ENCODE results near the gene LHFPL6.

The LHFPL6 gene

DNA sequence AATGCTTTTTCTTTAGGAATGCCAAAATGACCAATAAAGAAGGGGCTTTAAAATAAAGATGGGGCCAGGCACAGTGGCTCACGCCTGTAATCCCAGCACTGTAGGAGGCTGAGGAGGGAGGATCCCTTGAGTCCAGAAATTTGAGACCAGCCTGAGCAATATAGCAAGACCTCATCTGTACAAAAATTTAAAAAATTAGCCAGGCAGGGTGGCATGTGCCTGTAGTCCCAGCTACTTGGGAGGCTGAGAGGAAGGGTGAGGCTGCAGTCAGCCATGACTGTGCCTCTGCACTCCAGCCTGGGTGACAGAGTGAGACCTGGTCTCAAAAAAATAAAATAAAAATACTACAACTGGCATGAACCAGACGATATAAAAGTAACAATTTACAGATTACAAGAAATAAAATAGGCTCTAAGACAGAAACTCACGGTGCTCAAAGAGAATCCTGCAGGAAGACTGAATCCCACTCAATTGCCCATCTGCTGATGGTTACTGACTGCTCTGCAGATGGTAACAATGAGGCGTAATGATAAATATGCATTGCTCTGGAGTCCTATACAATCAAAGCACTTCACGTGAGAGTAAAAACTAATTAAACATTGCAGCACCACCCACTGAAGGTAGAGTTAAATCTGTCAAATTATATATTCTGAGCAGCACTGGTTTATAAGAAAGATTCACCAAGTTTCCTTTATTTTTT lies 93.2 kb downstream of the LHFPL6 start:
- DNase-seq: peak; percentile 45

DNA sequence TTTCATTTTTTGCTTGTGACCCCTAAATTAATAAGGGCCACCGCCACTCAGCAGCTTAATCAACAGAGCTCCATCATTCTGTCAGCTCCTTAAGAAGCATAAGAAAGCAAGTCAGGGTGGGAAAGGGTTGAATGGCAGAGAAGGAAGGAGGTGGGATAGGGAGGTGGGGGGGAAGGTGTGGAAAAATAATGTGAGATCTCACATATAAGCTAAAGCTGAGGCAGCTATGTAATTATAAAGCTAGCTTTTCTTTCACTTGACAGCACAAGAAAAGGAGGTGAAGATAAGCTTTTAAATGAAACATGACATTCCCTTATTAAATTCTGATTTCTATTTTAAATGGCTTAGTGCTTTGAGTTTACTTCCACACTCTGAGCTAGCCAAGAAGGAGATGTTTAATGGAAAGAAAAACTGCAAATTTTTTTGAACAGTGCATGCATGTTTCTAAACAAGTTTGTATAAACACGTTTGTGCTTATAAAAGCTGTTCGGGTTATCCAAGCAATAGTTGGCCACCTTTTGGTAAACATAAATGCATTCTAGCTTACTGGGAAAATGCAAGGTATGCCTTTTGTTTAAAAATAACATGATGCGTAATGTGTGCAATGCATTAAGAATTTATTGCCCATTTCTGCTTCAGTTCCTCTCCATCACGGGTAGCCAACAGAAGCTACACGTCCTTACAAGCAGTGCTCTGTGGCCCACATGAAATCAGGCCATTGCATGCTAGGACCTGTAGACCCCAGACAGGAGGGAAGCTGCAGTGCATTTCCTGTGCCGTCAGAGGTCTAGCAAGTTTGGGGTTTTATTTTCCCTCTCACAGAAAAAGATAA lies 96.2 kb downstream of the LHFPL6 start:
- no peak for DNase-seq

DNA sequence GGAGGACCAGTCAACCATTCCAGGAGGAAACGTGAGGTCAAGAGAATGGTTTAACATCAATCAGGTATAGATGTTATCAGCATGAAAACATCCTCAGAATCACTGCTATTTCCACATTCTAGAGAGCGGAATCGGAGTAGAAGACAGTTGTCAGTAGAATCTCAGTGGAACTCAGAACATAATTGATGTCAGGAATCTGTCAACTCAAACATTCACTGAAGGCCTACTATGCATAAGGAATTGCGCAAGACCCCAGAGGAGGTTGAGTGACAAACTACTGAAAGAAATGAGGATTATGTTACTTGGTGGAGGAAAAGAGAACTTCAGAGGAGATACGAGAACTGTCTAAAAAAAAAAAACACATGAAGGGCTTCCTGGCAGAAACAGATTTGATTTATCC lies 97.8 kb downstream of the LHFPL6 start:
- DNase-seq: no peak

DNA sequence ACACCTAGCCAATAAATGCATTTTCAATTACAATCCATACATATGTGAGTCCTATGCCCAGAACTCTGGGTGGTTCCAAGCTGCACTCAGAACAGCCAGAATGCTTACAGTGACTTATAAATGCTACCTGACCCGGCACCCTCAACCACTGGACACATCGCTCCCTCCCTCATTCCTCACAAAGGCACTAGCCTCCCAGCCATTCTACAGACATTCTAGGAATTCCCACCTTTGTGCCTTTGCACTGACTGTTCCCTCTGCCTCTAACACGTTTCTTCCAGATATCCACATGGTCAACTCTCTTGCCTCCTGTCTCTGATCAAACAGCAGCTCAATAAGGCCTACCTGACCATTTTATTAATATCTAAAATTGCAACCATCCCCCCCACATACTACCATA lies 99.9 kb downstream of the LHFPL6 start:
- no peak for DNase-seq

DNA sequence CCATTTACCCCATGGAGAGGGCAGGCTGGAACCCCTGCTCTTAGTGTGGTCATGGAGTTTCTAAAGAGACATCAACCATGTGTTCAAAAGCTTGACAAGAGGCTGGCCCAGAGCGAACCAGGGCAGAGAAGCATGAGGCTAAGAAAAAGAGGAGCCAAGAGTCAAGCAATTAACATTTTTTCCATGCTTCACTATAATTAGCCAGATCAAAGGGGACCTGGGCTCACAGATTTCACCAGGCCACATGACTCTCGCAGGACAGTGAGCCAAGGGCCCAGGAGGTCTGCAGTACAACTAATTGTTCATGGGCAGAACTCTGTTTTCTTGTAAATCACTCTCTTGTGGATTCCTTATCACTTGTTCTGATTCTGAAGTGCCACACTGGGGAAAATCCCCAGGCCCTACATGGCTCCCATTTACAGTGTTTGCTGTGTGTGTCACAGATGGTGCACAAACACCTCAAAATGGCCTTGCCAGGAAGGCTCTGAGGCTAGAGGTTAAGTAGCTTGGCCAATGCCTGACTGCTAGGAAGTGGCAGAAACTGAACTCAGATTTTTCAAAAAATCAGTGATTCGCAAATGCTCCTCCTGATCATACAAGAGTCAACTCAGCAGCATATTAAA lies 101.2 kb downstream of the LHFPL6 start:
- no peak for DNase-seq

DNA sequence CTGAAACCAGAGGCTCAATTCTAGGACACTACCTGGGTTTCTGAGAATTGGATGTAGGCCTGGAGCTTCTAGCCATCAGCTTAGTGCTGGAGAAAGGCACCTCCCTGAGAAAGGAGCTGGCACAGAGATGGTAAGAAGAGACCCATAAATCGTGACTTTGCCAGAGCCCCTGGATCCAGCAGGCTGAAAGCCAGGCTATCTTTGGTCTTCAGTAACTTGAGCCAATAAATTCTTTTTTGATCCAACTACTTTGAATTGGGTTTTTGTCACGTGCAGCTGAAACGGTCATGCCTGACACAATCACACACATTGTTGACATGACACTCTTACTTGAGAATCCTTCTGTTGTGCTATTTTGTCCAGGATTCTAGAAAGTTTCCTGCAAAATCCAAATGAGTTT lies 103.4 kb downstream of the LHFPL6 start:
- DNase-seq: no peak

DNA sequence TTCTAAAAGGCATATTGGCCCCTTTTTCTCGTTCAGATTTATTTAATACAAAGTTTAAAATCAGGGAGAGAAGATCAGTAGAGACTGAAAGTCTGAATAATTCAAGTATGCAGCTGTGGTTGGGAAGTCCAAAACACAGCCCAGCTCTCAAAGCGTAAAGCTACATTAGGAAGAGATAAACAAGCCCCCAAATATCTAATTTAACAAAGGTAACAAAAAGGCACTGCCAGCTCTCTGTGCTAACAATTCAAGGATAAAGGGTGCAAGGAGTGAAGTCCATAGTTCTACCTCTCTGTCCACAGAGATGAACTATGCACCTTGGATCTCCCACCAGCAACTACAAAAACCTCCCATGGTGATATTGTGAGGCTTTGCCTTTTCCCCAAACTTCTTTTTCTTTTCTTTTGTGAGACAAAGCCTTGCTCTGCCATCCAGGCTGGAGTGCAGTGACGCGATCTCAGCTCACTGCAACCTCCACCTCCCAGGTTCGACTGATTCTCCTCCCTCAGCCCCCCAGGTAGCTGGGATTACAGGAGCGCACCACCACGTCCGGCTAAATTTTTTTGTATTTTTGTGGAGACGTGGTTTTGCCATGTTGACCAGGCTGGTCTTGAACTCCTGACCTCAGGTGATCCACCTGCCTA lies 104.4 kb downstream of the LHFPL6 start:
- no peak for DNase-seq

DNA sequence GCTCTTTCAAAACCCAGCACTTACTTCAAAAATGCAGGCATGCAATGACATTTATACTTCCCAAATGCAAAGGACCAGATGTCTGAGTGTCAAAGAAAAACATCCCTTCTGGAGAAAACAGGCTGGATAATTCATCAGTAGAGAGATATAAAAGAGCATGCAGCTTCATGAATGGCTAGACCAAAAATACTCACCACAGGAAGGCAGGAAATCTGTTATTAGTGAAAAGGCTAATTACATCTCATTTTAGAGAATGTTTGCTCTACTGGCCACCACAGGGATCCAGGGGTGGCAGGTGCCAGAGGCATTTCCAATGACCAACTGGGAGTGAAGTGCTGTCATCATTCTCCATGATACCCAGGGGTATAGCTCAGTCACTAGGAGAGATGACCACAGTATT lies 106.5 kb downstream of the LHFPL6 start:
- DNase-seq: no peak

DNA sequence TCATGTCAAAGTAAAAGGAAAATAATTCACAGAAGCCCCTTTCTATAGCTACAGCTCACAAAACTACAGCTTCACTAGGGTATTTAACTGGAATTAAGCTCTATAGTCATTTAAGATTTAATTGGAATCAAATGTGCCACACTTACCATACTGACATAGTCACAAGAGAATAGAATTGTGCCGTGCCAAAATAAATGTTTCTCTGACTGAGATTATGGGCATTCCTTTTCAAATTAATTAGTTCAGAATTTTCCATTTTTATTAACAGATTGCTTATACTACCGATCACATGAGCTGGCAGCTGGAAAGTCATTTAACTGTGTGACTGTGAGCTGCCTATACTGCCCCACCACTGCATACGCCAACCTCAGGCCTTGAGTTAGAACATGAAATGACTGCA lies 108.4 kb downstream of the LHFPL6 start:
- DNase-seq: no peak

DNA sequence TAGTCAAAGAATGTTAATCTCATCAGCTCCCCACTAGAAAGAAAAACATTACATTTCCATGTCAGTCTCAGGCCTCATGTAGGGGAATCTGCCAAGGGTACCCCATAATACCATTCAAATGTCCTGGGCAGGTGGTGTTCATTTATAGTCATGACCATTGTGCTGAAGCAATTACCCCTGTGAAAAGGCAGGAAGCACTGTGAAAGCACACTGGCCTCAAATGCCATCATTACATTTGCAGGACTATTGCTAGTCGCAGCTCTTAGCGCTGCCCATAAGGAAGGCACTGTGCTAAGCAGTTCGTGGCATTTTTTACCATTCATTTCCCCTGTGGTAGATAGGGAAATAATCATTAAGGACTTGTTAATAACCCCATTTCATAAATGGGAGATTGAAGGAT lies 109.0 kb downstream of the LHFPL6 start:
- DNase-seq: no peak

DNA sequence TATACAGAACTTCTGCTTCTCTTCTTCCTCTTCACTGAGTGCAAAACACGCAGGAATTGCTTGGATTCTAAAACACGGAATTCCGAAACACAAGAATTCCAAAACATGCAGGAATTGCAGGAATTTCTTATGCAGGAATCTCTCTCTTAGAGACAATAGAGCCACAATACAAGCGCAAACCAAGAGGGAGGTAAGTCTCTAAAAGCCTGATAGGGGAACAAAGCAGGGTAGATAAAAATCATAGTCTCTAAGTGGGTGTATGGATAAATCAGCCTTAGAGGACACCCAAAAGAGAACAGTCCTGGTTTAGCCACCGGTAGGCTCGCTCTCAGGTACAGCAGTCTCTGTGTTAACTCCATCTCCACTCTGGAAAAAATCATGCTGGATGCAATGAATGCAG lies 112.9 kb downstream of the LHFPL6 start:
- DNase-seq: no peak

DNA sequence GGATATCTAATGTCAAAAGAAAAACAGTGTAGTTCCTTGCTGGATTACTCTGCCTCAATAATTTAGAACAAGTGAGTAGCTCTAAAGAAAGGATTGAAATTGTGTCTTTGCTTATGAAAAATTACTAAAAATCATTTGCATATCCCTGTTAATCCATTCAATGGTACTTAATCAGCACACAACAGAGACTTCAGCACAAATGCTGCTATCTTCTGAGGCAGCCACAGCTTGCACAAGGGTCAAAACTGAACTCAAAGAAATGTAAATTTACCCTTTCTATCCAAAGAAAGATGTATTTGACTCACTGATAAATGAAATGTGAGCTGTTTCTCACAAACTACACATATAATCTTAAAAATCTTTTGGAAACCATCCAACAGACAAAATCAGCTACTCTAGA lies 116.2 kb downstream of the LHFPL6 start:
- DNase-seq: no peak

DNA sequence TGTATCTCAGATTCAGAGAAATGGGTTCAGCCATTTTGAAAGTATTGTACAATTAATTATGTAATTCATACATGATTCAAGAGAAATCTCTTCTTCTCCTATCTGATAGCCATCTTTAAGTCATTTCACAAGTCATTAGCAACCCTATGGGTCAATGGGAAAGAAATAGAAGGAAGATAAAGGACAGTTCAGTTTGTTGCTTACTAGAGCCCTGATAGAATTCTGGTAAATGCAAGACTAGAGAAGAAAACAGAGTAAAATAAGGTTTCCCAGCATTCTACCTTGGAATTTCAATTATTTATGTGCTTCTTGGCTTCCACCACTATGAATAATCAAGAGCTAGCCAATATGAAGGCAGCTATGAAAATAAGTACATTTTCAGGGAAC lies 117.7 kb downstream of the LHFPL6 start:
- no peak for DNase-seq

DNA sequence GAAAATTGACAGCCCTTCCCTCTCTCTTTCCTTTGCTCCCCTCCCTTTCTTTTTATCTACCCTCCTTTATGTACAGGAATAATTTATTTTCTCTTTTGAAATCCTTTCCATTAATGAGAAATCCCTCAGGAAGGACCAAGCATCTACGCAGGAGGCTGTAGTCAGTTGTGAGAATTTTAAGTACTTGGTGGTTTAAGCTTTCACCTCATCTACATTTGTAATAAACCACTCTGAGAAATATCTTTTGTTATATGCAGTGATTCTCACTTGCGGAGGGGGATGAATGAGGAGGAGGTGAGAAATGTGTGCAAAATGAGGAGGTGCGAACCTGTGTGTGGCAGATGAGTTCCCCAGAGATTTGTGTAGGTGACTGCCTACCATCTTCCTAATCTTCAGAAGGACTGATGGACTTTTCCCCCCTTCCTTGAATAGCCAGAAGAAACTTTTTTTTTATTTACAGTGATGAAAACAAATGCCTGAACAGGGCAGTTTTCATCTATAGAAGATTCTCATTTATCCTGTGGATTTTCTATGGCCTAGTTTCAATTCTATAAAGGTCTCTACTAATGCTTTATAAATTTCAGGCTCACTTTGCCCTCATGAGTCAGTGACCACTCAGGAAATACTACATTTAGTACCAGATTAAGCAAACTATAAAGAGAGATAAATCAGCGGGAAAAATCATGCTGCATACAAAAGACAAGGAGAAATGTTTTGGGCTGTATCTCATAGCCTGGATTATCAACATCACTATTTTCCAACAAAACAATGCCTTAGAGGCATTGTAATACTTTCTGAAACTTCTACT lies 118.3 kb downstream of the LHFPL6 start:
- no peak for DNase-seq

DNA sequence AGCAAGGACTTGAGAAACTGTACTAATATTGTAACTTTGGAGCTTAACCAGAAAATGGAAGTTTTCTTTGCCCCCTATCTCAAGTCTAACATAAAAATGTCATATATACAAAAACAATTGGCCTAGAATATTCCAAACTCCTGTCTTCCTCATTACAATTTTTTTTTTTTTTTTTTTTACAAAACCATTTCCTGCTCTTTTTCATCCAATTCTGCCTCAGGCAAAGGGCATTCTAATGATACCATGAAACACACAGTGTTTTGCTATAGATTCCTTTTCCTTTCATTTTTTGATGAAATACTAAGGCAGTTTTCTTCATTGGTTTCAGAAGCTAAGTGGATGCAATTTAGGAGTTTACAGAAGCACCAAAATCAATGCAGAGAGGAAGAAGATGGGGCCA lies 119.7 kb downstream of the LHFPL6 start:
- no peak for DNase-seq

DNA sequence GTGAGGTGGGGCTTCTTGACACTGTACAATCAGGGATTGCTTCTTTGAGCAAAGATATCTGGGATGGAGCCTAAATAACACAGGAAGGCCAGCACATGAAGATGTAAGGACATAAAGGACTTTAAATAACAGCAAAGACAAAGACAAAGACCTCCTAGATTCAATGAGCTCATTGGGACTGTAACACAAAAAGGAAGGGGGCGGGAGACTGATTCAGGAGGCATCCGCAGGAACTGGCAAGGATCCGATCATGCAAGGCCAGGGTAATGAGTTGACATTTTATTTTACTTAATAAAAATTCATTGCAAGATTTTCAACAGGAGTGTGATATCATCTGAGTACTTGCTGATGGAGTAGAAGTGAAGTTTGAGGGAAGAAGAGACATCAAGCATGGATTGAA lies 121.5 kb downstream of the LHFPL6 start:
- no peak for DNase-seq

DNA sequence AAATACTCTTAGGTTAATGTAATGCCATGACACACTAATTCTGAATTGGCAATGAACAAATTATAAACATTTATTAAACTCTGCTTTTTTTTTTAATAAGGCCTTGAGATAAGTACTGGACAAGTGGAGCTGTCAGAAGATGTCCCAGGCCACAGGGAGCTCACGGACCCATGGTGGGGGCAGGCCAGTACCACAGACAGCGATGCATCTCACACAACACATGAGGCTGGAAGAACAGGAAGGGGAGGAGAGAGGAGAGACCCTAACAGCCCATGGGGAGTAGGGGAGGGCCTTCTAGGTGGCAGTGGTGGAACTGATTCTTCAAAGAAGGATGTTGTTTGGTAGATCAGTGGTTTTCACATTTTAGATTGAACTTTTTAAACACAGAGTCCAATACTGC lies 128.4 kb downstream of the LHFPL6 start:
- DNase-seq: no peak

DNA sequence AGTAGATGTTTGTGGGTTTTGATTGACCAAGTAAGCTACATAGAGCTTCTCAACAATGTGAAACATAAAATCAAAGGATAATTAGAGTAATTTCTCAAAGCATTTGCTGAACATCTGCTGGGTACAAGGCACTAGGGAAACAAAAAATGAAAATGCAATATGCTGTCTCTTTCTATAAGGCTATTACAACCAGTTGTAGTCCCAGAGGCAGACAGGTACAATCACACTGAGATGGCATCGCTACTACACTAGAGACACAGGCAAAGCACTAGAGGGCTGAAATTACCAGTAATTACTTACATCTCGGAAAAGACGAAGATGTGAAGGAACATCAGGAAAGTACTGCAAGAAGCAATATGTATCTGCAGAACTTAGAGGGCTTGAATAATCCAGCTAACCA lies 133.3 kb downstream of the LHFPL6 start:
- DNase-seq: no peak

DNA sequence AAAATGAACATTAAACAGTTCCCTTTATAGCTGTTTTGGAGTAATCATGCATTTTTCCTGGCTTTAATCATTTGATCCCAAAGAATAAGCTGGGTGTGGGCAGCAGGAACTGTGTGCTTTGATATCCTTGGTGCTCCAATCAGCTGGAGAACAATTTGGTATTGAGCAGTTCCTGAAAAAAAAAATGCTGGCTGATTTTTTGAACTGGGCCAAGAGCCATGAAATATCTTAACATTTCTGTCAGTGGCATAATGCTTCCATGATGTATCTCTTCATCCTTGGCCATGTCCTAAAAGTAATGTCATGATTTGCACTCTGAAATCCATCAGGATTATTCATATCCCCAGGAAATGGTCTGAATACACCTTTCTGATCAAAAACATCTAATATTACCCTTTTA lies 134.7 kb downstream of the LHFPL6 start:
- DNase-seq: no peak

DNA sequence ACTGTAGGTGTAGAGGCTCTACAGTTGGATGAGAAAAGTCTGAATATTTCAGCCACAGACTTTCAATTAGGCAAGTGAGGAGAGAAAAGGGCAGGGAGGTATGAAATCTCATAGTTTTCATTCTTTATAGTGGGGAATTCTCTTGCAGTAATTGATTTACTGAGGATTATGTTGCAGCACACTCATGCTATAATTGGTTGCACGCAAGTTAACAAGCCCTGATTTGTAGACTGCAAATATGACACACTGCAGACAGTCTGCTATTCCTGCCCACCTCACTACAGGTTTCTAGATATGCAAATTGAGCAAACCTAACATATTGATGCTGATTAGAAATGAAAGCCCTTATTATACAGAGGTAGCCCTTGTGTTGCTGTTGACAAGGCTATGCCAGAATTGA lies 139.4 kb downstream of the LHFPL6 start:
- DNase-seq: no peak

DNA sequence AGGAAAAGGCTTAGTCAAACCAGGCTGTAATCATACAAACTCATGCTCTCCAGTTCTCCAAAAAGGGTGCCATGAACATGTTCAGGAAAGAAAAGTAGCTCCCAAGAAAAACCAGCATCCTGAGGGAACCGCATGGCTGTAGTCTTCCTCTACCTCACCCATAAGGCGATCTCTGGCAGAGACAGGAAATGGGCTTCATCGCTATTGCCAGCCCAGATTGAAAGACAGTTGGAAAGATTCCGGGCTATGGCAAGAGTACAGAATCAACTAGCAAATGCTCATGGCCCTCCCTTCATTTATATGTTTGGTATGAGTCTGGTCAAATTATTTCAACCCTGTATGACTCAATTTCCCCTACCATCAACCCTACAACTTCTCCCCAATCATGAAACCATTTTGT lies 140.1 kb downstream of the LHFPL6 start:
- DNase-seq: no peak

DNA sequence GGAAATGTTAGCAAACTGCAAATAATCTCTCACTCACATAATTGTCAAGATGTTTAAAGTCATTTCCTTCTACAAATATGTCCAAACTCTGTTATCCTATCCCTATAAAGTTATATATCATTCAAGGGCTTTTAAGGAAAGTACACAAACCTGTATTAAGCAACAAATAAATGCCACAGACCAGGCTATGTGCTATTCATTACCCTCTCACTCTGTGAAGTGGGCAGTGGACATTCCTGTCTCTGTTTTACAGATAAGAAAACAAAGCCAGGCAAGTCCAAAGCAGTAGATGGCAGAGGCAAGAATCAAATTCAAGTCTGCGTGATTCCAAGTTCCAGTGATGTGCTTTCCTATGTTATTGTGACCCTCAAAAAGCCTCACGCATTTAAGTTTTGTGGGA lies 140.6 kb downstream of the LHFPL6 start:
- DNase-seq: no peak

DNA sequence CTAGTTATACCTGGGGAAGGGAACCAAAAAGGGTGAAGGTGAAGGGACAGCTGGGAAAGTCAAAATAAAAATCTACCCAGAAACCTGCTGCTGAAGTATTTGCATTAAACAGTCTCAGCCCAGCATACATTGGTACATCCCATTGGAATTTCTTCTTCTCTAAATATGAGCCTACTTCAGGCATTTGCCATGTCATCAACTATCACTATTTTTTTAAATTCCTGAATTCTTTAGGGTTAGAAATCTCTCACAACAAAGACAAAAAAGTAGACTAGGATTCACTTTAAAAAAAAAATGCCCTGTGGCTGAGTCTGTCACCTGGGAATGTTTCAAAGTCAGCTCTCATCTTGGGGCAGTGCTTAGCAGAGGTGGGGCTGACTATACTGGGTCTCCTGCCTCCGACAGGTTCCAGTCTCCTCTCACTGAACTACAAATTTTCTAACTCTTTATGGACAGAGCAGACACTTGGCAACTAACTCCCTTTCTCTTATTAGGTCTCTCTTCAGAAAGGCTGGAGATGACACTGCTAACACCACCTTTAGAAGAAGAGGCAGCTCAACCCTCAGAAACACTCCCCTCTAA lies 141.2 kb downstream of the LHFPL6 start:
- no peak for DNase-seq

Measured in DMS79 (cell line).